OCI-LY7 (cell line): ENCODE results near the gene LARP1. TPM values are rescaled to one million over a fixed set of nuclear protein-coding genes. Genes with fewer than 3 reads are reported as not detected.

Experiments
- BruUV-seq: library from RNA; stranded (reverse); fragments of 400-500 nt; replicated peaks from 2 replicates; lab custom pipeline; 2021; lab: Mats Ljungman, UMichigan
- CTCF ChIA-PET: fragments of 300-600 bp; sonication (Branson Sonifier 250); formaldehyde crosslinking; loops from one replicate; lab custom pipeline; 2022; ENCODE audit warnings: antibody characterized with exemption; ENCODE audit not compliant: unreplicated experiment; lab: Charles Lee
- POLR2A ChIA-PET: fragments of 300-600 bp; sonication (Branson Sonifier 250); formaldehyde crosslinking; loops from one replicate; lab custom pipeline; 2022; ENCODE audit warnings: antibody characterized with exemption; lab: Charles Lee
- DNase-seq: peaks from one replicate; pipeline ENCODE4 v3.0.0-alpha.2; 2015; ENCODE audit warnings: low spot score
- H2AFZ ChIP-seq: fragments of 200-600 bp; sonication (generic), shearing (Covaris generic); 2 replicates; pipeline ENCODE4 v1.6.1; 2014; ENCODE audit warnings: mild to moderate bottlenecking, antibody characterized with exemption, low read length, moderate library complexity
- H3K27ac ChIP-seq: fragments of 200-600 bp; sonication (generic); 2 replicates; pipeline ENCODE4 v1.5.1; 2014; ENCODE audit warnings: mixed run types, low read depth, mild to moderate bottlenecking, moderate library complexity, low read length, inconsistent platforms; ENCODE audit not compliant: poor library complexity, severe bottlenecking
- H3K36me3 ChIP-seq: fragments of 200-600 bp; sonication (generic); 2 replicates; pipeline ENCODE4 v1.6.1; 2014; ENCODE audit warnings: mild to moderate bottlenecking, antibody characterized with exemption, low read length, moderate library complexity, mixed read lengths; ENCODE audit not compliant: insufficient read depth
- H3K4me1 ChIP-seq: fragments of 200-600 bp; sonication (generic); 2 replicates; pipeline ENCODE4 v1.5.1; 2014; ENCODE audit warnings: mild to moderate bottlenecking, low read length; ENCODE audit not compliant: insufficient read depth, poor library complexity, severe bottlenecking
- H3K4me2 ChIP-seq: fragments of 200-600 bp; sonication (generic); 2 replicates; pipeline ENCODE4 v1.6.1; 2014; ENCODE audit warnings: mild to moderate bottlenecking, low read length
- H3K4me3 ChIP-seq: fragments of 200-600 bp; sonication (generic); 2 replicates; pipeline ENCODE4 v1.5.1; 2014; ENCODE audit warnings: mild to moderate bottlenecking, low read depth, low read length; ENCODE audit not compliant: poor library complexity, severe bottlenecking
- H3K79me2 ChIP-seq: fragments of 200-600 bp; sonication (generic); 2 replicates; pipeline ENCODE4 v1.6.1; 2016; ENCODE audit warnings: low read depth, mild to moderate bottlenecking, low read length, moderate library complexity, mixed read lengths; ENCODE audit not compliant: insufficient read depth
- H3K9me2 ChIP-seq: fragments of 200-600 bp; sonication (generic); 2 replicates; pipeline ENCODE4 v1.6.1; 2016; ENCODE audit warnings: mild to moderate bottlenecking, low read length, mixed read lengths; ENCODE audit not compliant: insufficient read depth
- H3K9me3 ChIP-seq: fragments of 200-600 bp; sonication (generic); 2 replicates; pipeline ENCODE4 v1.6.1; 2014; ENCODE audit warnings: mild to moderate bottlenecking, mixed run types, low read length, mixed read lengths
- H4K20me1 ChIP-seq: fragments of 200-600 bp; sonication (generic); 2 replicates; pipeline ENCODE4 v1.6.1; 2014; ENCODE audit warnings: mild to moderate bottlenecking, antibody characterized with exemption, low read length, moderate library complexity, mixed read lengths; ENCODE audit not compliant: insufficient read depth
- EZH2phosphoT487 ChIP-seq: fragments of 200-600 bp; sonication (generic); IDR thresholded peaks from 2 replicates; pipeline ENCODE4 v1.6.1; 2018; ENCODE audit warnings: low read depth, borderline replicate concordance, mild to moderate bottlenecking, mixed run types, antibody characterized with exemption, low read length, moderate library complexity, mixed read lengths
- intact Hi-C: fragments of 100-400 bp; cut with micrococcal nuclease; formaldehyde crosslinking; loops from one replicate; pipeline ENCODE4 v1.10.0; 2022; ENCODE audit not compliant: unreplicated experiment
- total RNA-seq, 2 experiments: library from RNA; depleted of rRNA in 1 of 2; stranded (reverse); fragments of >200 nt in 1 of 2; shearing (Covaris generic) in 1 of 2; gene quantifications; 2 replicates each; pipeline ENCODE4 v1.2.3, GENCODE V29; 2014 to 2022
- TF ChIP-seq, protein P1 (sequence below): fragments of 200-600 bp; sonication (generic); conservative IDR thresholded peaks from 2 replicates; pipeline ENCODE4 v1.5.1; 2014; ENCODE audit warnings: mild to moderate bottlenecking, antibody characterized with exemption, low read length, moderate library complexity, mixed read lengths

The LARP1 gene
- total RNA-seq, 2 experiments from 2014 or later, result 71.1 to 274 TPM

DNA sequence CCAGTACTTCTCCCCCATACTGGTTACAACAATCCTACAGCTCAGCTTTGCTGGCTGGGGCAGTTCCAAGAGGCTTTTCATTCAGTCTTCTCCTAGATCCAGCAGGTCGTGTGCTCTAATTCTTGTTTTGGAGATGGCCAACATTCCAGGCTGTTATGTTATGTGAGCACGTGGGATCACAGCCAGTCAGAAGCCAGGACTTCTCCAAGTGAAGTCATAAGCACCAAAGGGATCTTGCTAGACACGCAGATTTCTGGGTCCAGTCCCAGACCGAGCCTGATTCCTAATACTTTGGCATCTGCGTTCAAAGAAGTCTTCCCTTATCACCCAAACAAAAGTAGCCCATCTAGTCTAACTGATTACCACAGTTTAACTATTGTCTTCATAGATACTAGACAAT is 1.4 kb upstream of the LARP1 start:
- Histone ChIP-seq H3K9me3 (no peaks in the 10 kb centered on the region), H4K20me1 (peaks cover 17% of the 10 kb centered on the region), H3K9me2 (no peaks in the 10 kb centered on the region), H2AFZ (peak overlapping the region; percentile 42; the same call in 1 of the 2 replicates), H3K79me2 (peaks cover 49% of the 10 kb centered on the region), H3K36me3 (peaks cover 25% of the 10 kb centered on the region), H3K4me2 (peak overlapping the region; percentile 94), H3K4me3 (peak overlapping the region; percentile 69), H3K27ac (peak overlapping the region; percentile 69), H3K4me1 (peaks cover 25% of the 10 kb centered on the region)
- no TSS peak for BruUV-seq
- TF ChIP-seq, protein P1, sequence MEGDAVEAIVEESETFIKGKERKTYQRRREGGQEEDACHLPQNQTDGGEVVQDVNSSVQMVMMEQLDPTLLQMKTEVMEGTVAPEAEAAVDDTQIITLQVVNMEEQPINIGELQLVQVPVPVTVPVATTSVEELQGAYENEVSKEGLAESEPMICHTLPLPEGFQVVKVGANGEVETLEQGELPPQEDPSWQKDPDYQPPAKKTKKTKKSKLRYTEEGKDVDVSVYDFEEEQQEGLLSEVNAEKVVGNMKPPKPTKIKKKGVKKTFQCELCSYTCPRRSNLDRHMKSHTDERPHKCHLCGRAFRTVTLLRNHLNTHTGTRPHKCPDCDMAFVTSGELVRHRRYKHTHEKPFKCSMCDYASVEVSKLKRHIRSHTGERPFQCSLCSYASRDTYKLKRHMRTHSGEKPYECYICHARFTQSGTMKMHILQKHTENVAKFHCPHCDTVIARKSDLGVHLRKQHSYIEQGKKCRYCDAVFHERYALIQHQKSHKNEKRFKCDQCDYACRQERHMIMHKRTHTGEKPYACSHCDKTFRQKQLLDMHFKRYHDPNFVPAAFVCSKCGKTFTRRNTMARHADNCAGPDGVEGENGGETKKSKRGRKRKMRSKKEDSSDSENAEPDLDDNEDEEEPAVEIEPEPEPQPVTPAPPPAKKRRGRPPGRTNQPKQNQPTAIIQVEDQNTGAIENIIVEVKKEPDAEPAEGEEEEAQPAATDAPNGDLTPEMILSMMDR, result no peak
- no peak for TF ChIP-seq EZH2phosphoT487
- ChIA-PET CTCF (interaction anchor here (0.7 kb wide), 1 partner anchor 74 kb away, joined by 3 read pairs; no protein-coding TSS in a partner anchor), POLR2A (interaction anchor here (0.8 to 0.9 kb wide), 2 partner anchors 8 to 75 kb away, joined by 3 to 4 read pairs; no protein-coding TSS in a partner anchor)
- intact Hi-C loops, result loop anchor here (10.0 kb wide), 1 partner anchor 309 kb away; the partner anchor contains the start of gene SAP30L
- DNase-seq, result no peak

DNA sequence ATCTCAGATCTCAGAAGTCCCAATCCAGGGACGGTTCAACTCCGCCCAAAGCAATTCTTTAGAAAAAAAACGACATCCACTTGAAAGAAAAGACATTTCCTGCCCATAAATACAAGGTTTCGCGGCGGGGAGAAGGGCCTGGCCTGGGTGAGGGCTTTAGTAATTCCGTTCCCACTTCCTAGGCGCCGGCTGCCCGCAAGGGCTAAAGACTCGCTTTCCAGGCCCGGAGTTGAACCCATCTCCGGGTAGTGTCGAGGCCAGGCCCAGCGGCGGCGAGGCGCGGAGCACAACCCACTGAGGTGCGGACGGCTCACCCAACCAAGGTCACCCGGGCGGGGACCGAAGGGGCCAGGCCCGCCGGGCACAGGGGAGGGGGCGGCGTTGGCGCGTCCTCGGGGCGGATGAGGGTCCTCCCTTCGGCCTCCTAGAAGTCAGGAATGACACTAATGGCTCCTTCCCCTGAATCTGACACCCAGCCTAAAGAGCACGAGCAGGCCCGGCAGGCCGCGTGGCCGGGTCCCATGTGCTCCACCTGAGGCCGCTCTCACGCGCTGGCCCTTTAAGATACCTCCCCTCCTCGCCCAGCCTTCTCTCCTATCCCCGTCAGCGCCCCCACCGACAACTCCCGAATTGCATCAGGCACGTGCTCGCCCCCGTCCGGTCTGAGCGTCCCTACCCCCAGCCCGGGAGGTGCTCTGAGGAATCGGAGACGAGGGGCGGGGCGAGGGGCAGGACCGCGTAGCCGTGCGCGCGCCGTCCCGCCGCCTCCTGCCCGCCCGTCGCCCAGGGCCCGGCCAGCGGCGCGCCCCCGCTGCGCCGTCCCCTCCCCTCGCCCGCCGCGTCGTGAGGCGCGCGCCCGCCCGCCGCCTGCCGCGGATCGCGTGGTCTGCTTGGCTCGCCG is 467 bp upstream of the LARP1 start:
- H3K79me2 ChIP-seq, result peaks cover 58% of the 10 kb centered on the region
- ChIA-PET CTCF (no interaction called here), POLR2A (no interaction called here)
- peaks cover 26% of the 10 kb centered on the region for H4K20me1 ChIP-seq
- H3K9me3 ChIP-seq, result no peaks in the 10 kb centered on the region
- no TSS peak for BruUV-seq
- intact Hi-C loops, result loop anchor here (1.0 to 10.0 kb wide), 5 partner anchors 71 to 310 kb away; partner anchors contain the start of genes CNOT8, GEMIN5 and SAP30L
- peaks cover 34% of the 10 kb centered on the region for H3K36me3 ChIP-seq
- peak overlapping the region; percentile 42; the same call in 1 of the 2 replicates for H2AFZ ChIP-seq
- TF ChIP-seq EZH2phosphoT487, result no peak
- TF ChIP-seq, protein P1, result peak; percentile 59
- H3K9me2 ChIP-seq, result no peaks in the 10 kb centered on the region
- peak overlapping the region; percentile 94 for H3K4me2 ChIP-seq
- peaks cover 34% of the 10 kb centered on the region for H3K4me1 ChIP-seq
- H3K4me3 ChIP-seq, result peak overlapping the region; percentile 84
- peak; percentile 99 for DNase-seq
- H3K27ac ChIP-seq, result peak overlapping the region; percentile 69
